Transverse colon (tissue), 4 donors: ENCODE results near the gene GCA. TPM values are rescaled to one million over a fixed set of nuclear protein-coding genes. Genes with fewer than 3 reads are reported as not detected.
A peak's percentile ranks its signal among the peaks of the same experiment; 100 is the strongest.

Experiments
- DNase-seq: peaks from one replicate; pipeline ENCODE4 v3.0.0-alpha.2; 2019
- H3K27ac ChIP-seq, 4 donors: fragments of 200-600 bp; sonication (generic); 2 replicates each; pipeline ENCODE4 v1.5.1; 2016 to 2018; ENCODE audit warnings: inconsistent platforms in 4 of 4
- H3K27me3 ChIP-seq: fragments of 200-600 bp; sonication (generic); 2 replicates; pipeline ENCODE4 v1.5.1; 2017; ENCODE audit warnings: inconsistent platforms
- H3K36me3 ChIP-seq, 4 donors: fragments of 200-600 bp; sonication (generic); 2 replicates each; pipeline ENCODE4 v1.5.1; 2017 to 2019; ENCODE audit warnings: inconsistent platforms in 4 of 4
- H3K4me1 ChIP-seq, 4 donors: fragments of 200-600 bp; sonication (generic); 2 replicates each; pipeline ENCODE4 v1.5.1; 2017 to 2020; ENCODE audit warnings: inconsistent platforms in 4 of 4
- H3K4me3 ChIP-seq, 4 donors: fragments of 200-600 bp; sonication (generic); 1 replicate in 1 of 4; 2 replicates in 3 of 4; pipeline versions ENCODE4 v1.5.1 to v1.6.1; 2017 to 2019; ENCODE audit warnings: inconsistent platforms in 4 of 4
- H3K9me3 ChIP-seq, 2 donors: fragments of 200-600 bp; sonication (generic); 2 replicates each; pipeline ENCODE4 v1.5.1; 2017 to 2019; ENCODE audit warnings: inconsistent platforms in 2 of 2
- EP300 ChIP-seq: sonication (generic); formaldehyde crosslinking; IDR thresholded peaks from one replicate; pipeline ENCODE4 v1.6.1; 2017; ENCODE audit warnings: antibody characterized with exemption, low read depth
- POLR2A ChIP-seq: fragments of 450-650 bp; IDR thresholded peaks from one replicate; pipeline ENCODE4 v1.6.1; 2016; ENCODE audit warnings: antibody characterized with exemption, mild to moderate bottlenecking, moderate library complexity
- POLR2AphosphoS5 ChIP-seq, 3 donors: sonication (generic); formaldehyde crosslinking; IDR thresholded peaks; one replicate each; pipeline ENCODE4 v1.6.1; 2016; ENCODE audit warnings: antibody characterized with exemption in 3 of 3
- WGBS, 2 donors: methylation state at CpG; one replicate each; pipeline ENCODE4 v1.1.5; 2018; ENCODE audit warnings: low coverage in 1 of 2; 5-methylcytosine and 5-hydroxymethylcytosine counted together
- in situ Hi-C, 4 donors: fragments of 200-750 bp; cut with MboI; loops; one replicate each; pipeline versions ENCODE4 v1.15.0 to v1.15.1; 2017; ENCODE audit warnings: low sequenced_read_pairs in 3 of 4, low pct_ligation_motif_present in 1 of 4, low pct_unique_long_range_greater_than_20kb in 1 of 4
- intact Hi-C: fragments of 100-400 bp; cut with DNase I; formaldehyde crosslinking; loops from one replicate; pipeline ENCODE4 v1.15.1; 2023; ENCODE audit warnings: low total_unique reads
- total RNA-seq, 4 donors: library from RNA; depleted of rRNA; stranded (reverse); fragments of >200 nt; gene quantifications; one replicate each; pipeline ENCODE4 v1.1.0, GENCODE V29; 2016
- TF ChIP-seq, protein P1 (sequence below), 5 experiments: fragments of 200-600 bp in 3 of 5; fragments of 450-650 bp in 2 of 5; sonication (generic) in 3 of 5; IDR thresholded peaks; 1 replicate in 2 of 5; 2 replicates in 3 of 5; pipeline ENCODE4 v1.5.1; 2016 to 2017; ENCODE audit warnings: antibody characterized with exemption in 5 of 5, inconsistent platforms in 3 of 5, mild to moderate bottlenecking in 2 of 5, moderate library complexity in 1 of 5

The GCA gene
- total RNA-seq, 4 donors from 2014 or later, result 7.5 to 25.8 (median 18.4) TPM; not detected in 1

DNA sequence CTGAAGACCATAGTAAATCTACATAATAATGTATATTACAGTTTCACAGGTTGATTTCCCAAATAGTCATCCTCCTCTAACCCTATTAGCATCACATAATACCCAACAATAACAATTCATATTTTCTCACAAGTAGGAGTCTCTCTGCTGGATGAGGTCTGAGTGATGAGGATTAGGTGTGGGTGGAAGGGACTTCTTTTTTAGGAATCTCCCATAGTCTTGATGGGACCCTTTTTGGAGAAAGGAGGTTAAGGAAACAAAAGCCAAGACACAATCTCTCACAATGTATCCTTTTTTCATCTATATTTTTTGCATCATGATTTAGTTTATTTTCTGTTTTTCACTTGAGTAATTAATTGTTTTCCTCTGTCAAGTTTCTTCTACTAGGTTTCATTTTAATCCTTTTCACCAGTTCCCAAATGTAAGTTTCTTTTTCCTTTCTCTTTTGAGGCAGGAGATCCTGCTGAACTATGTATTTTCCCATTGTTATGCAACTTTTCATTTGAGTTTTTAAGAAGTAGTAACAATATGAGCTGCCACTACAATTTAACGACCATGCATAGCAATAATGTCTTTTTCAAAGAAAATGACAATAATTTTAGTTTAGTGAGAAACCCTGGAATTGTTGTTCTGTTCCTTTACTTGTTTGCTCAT, 22.9 kb upstream of the GCA start:
- no peak for DNase-seq
- H3K27ac ChIP-seq, result no peak overlapping the region
- TF ChIP-seq EP300 (no peak), POLR2AphosphoS5 (IDR thresholded peaks at IDR 0.05) (no peak), POLR2A (no peak)
- TF ChIP-seq, protein P1, sequence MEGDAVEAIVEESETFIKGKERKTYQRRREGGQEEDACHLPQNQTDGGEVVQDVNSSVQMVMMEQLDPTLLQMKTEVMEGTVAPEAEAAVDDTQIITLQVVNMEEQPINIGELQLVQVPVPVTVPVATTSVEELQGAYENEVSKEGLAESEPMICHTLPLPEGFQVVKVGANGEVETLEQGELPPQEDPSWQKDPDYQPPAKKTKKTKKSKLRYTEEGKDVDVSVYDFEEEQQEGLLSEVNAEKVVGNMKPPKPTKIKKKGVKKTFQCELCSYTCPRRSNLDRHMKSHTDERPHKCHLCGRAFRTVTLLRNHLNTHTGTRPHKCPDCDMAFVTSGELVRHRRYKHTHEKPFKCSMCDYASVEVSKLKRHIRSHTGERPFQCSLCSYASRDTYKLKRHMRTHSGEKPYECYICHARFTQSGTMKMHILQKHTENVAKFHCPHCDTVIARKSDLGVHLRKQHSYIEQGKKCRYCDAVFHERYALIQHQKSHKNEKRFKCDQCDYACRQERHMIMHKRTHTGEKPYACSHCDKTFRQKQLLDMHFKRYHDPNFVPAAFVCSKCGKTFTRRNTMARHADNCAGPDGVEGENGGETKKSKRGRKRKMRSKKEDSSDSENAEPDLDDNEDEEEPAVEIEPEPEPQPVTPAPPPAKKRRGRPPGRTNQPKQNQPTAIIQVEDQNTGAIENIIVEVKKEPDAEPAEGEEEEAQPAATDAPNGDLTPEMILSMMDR (IDR thresholded peaks at IDR 0.05), result no peak
- H3K27me3 ChIP-seq, result no peaks in the 10 kb centered on the region
- peaks cover 7 to 37% (median 19%) of the 10 kb centered on the region in 4 donors for H3K4me1 ChIP-seq
- no peaks in the 10 kb centered on the region for H3K36me3 ChIP-seq
- H3K4me3 ChIP-seq, result no peak overlapping the region
- intact Hi-C loops, result no loop called here
- H3K9me3 ChIP-seq, result no peaks in the 10 kb centered on the region
- in situ Hi-C loops, result no loop called here
- WGBS, 2 donors, result 57 to 66% methylated on average over 1 of the region's 1 CpG

DNA sequence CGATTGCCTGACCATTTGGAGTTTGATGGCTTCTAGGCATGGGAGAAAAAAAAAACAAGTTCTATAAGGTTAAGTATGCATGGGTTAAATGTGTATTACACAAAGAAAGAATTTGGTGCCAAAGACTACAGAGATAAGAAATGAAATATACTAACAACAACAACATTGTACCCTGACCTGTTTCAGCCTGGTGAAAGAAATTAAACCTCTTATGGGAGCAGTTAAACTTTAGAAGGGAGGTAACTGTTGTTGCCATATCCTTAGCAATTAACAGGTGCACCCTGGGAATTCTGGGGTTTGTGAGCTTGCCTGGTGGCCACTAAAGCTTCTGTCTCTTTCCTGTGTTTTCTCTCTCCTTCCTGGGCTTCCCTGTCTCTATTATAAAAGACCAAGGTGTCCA, 19.0 kb upstream of the GCA start:
- TF ChIP-seq EP300 (no peak), POLR2AphosphoS5 (IDR thresholded peaks at IDR 0.05) (no peak), POLR2A (no peak)
- TF ChIP-seq, protein P1 (IDR thresholded peaks at IDR 0.05), result no peak
- Histone ChIP-seq H3K4me3 (no peak overlapping the region), H3K27me3 (no peaks in the 10 kb centered on the region), H3K9me3 (no peaks in the 10 kb centered on the region), H3K36me3 (no peaks in the 10 kb centered on the region), H3K27ac (peak overlapping the region in 2 of 4 donors; percentile 37 to 54), H3K4me1 (peaks cover 0 to 10% (median 2%) of the 10 kb centered on the region in 4 donors)
- WGBS, 2 donors, result 58% methylated on average over 1 of the region's 1 CpG; no CpG with 5 or more reads in 1 of the 2 donors
- DNase-seq, result no peak
- intact Hi-C loops (no loop called here), in situ Hi-C loops (loop anchor here in 1 of 4 donors (25.0 kb wide), 1 partner anchor 338 kb away; no protein-coding TSS in a partner anchor)

DNA sequence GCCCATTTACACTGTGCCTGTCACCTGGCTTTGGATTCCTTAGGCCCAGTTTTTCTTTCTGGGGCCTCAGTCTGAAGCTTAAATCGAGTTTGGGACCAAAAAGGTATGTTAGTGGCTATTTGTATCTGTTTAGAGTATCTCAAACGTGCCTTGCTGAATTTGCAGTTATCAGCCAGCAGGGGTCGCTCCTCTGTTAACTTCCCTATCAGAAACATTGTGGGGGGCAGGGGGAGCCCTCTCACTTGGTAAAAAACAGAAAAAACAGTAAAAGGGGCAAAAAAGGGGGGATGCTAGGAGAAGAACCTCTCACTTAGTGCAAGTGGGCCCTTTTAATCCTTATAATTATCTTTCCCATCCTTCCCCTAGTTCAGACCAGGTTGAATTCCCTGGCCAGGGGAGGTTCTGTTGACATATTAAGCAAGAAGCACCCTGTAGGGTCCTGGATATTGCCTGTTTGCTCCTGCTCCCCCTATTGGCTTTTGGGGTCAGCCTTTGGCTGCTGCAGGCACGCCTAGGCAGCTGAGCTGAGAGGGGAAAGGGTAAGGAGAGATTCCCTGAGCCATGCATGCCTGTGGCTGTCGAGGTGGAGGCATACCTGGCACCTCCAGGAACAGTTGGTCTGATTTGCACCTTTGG, 16.7 kb upstream of the GCA start:
- TF ChIP-seq, protein P1 (IDR thresholded peaks at IDR 0.05), result peak; percentile 34 to 50 (median 39)
- no peak for TF ChIP-seq EP300
- H3K27me3 ChIP-seq, result no peaks in the 10 kb centered on the region
- in situ Hi-C loops, result loop anchor here in 1 of 4 donors (25.0 kb wide), 1 partner anchor 340 kb away; no protein-coding TSS in a partner anchor
- no peaks in the 10 kb centered on the region for H3K36me3 ChIP-seq
- 44 to 66% methylated on average over 3 to 5 of the region's 5 CpGs for WGBS, 2 donors
- no peaks in the 10 kb centered on the region for H3K9me3 ChIP-seq
- peaks cover 0 to 5% (median 0%) of the 10 kb centered on the region in 4 donors for H3K4me1 ChIP-seq
- H3K27ac ChIP-seq, result no peak overlapping the region
- DNase-seq, result no peak
- H3K4me3 ChIP-seq, result no peak overlapping the region
- intact Hi-C loops, result no loop called here

DNA sequence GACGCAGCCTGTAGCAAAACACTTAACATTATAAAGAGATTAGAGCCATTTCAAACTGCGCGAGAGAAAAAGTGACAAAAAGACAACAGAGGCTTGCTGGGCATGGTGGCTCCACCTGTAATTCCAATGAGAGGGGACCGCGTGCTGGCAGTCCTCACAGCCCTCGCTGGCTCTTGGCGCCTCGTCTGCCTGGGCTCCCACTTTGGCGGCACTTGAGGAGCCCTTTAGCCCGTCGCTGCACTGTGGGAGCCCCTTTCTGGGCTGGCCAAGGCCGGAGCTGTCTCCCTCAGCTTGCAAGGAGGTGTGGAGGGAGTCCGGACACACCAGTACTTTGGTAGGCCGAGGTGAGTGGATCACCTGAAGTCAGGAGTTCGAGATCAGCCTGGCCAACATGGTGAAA, 16.1 kb upstream of the GCA start:
- H3K4me3 ChIP-seq, result no peak overlapping the region
- TF ChIP-seq POLR2A, result no peak
- TF ChIP-seq, protein P1 (IDR thresholded peaks at IDR 0.05), result no peak
- no peak for TF ChIP-seq EP300
- no peak for TF ChIP-seq POLR2AphosphoS5 (IDR thresholded peaks at IDR 0.05)
- no peaks in the 10 kb centered on the region for H3K36me3 ChIP-seq
- no peaks in the 10 kb centered on the region for H3K27me3 ChIP-seq
- in situ Hi-C loops (loop anchor here in 1 of 4 donors (25.0 kb wide), 1 partner anchor 341 kb away; no protein-coding TSS in a partner anchor), intact Hi-C loops (no loop called here)
- H3K9me3 ChIP-seq, result no peaks in the 10 kb centered on the region
- 96 to 98% methylated on average over 7 to 15 of the region's 15 CpGs for WGBS, 2 donors
- no peak for DNase-seq
- peaks cover 0 to 5% (median 0%) of the 10 kb centered on the region in 4 donors for H3K4me1 ChIP-seq
- H3K27ac ChIP-seq, result no peak overlapping the region
